Astrocyte (in vitro differentiated cells and primary cell): ENCODE results near the gene TENM4. TPM values are rescaled to one million over a fixed set of nuclear protein-coding genes. Genes with fewer than 3 reads are reported as not detected.

Source experiments
- DNase-seq: peaks from one replicate; pipeline ENCODE4 v3.0.0-alpha.2; 2010; ENCODE audit warnings: low read depth
- FAIRE-seq: peaks from 2 replicates; lab custom pipeline; 2011; peaks lifted over from hg19 to GRCh38; lab: Jason Lieb, UNC
- H2AFZ ChIP-seq: 2 replicates; pipeline ENCODE4 v1.6.0; 2012; ENCODE audit warnings: low read depth, low read length, inconsistent platforms
- H3K27ac ChIP-seq: 2 replicates; pipeline ENCODE4 v1.5.1; 2011; ENCODE audit warnings: low read depth, low read length, inconsistent platforms
- H3K27me3 ChIP-seq: 2 replicates; pipeline ENCODE4 v1.6.0; 2011; ENCODE audit warnings: low read length, inconsistent platforms; ENCODE audit not compliant: insufficient read depth
- H3K36me3 ChIP-seq: 2 replicates; pipeline ENCODE4 v1.5.1; 2011; ENCODE audit warnings: low read length, inconsistent platforms; ENCODE audit not compliant: insufficient read depth
- H3K4me1 ChIP-seq: 2 replicates; pipeline ENCODE4 v1.5.1; 2011; ENCODE audit warnings: low read length, inconsistent platforms; ENCODE audit not compliant: insufficient read depth
- H3K4me2 ChIP-seq: 2 replicates; pipeline ENCODE4 v1.6.0; 2012; ENCODE audit warnings: low read length, inconsistent platforms
- H3K4me3 ChIP-seq: 2 replicates; pipeline ENCODE4 v1.5.1; 2011; ENCODE audit warnings: low read depth, mild to moderate bottlenecking, low read length, inconsistent platforms; ENCODE audit not compliant: insufficient read depth
- H3K79me2 ChIP-seq: 2 replicates; pipeline ENCODE4 v1.6.0; 2012; ENCODE audit warnings: mild to moderate bottlenecking, low read length, inconsistent platforms; ENCODE audit not compliant: insufficient read depth
- H3K9ac ChIP-seq: 2 replicates; pipeline ENCODE4 v1.6.0; 2012; ENCODE audit warnings: mild to moderate bottlenecking, low read length, inconsistent platforms
- H3K9me3 ChIP-seq: 2 replicates; pipeline ENCODE4 v1.5.1; 2012; ENCODE audit warnings: low read depth, mild to moderate bottlenecking, low read length, inconsistent platforms; ENCODE audit not compliant: insufficient read depth
- H4K20me1 ChIP-seq: 2 replicates; pipeline ENCODE4 v1.6.0; 2012; ENCODE audit warnings: low read length, inconsistent platforms; ENCODE audit not compliant: insufficient read depth
- H3K27ac Mint-ChIP-seq: one replicate; pipeline ENCODE4 v1.8.0; 2021; ENCODE audit warnings: mild to moderate bottlenecking, mixed read lengths; ENCODE audit not compliant: unreplicated experiment
- H3K27me3 Mint-ChIP-seq: one replicate; pipeline ENCODE4 v1.8.0; 2021; ENCODE audit warnings: low read depth, mixed read lengths; ENCODE audit not compliant: unreplicated experiment
- H3K36me3 Mint-ChIP-seq: one replicate; pipeline ENCODE4 v1.8.0; 2021; ENCODE audit warnings: low read depth, mixed read lengths; ENCODE audit not compliant: unreplicated experiment
- H3K4me1 Mint-ChIP-seq: one replicate; pipeline ENCODE4 v1.8.0; 2021; ENCODE audit warnings: low read depth, mixed read lengths; ENCODE audit not compliant: unreplicated experiment
- H3K4me3 Mint-ChIP-seq: one replicate; pipeline ENCODE4 v1.8.0; 2021; ENCODE audit warnings: mild to moderate bottlenecking, moderate library complexity, mixed read lengths; ENCODE audit not compliant: unreplicated experiment
- H3K9me3 Mint-ChIP-seq: one replicate; pipeline ENCODE4 v1.8.0; 2021; ENCODE audit warnings: mild to moderate bottlenecking, mixed read lengths; ENCODE audit not compliant: unreplicated experiment
- EZH2 ChIP-seq: IDR thresholded peaks from 2 replicates; pipeline ENCODE4 v1.6.1; 2012; ENCODE audit warnings: mild to moderate bottlenecking, low read length, inconsistent platforms; ENCODE audit not compliant: insufficient read depth
- total RNA-seq: library from RNA; stranded (reverse); gene quantifications from 2 replicates; pipeline ENCODE4 v1.2.1, GENCODE V29; 2021
- TF ChIP-seq, protein P1 (sequence below): IDR thresholded peaks from 2 replicates; pipeline ENCODE4 v1.5.1; 2011; ENCODE audit warnings: low read depth, mild to moderate bottlenecking, inconsistent platforms, low read length, moderate library complexity; ENCODE audit not compliant: insufficient read depth

Gene TENM4
- total RNA-seq, 1 donor from 2014 or later = 7.5 TPM

DNA sequence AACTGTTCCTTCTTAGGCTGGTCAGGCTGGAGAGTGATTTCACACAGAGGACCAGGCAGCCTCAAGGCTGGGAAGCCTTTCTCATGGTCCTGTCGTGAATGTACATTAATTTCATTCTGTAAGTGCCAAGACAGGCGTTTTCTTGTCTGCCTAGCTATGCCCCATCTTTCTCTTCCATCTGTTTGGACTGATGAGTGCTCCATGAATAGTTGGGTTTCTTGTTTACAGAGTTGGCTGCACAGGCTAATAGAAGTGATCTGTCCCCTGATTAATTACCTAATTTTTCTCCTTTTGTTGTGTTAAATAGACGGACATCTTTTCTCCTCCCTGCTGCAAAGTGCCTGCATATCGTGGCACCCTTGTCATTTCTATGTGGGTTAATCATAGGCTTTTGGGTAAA, 730.4 kb downstream of the TENM4 start:
- Histone ChIP-seq H3K4me1 (peaks cover 12% of the 10 kb centered on the region), H3K9me3 (no peaks in the 10 kb centered on the region), H3K27me3 (no peaks in the 10 kb centered on the region), H3K4me2 (no peak overlapping the region), H3K27ac (no peak overlapping the region), H3K79me2 (no peaks in the 10 kb centered on the region), H3K4me3 (no peak overlapping the region), H3K9ac (no peak overlapping the region), H2AFZ (no peak overlapping the region), H4K20me1 (no peaks in the 10 kb centered on the region), H3K36me3 (no peaks in the 10 kb centered on the region)
- Mint-ChIP-seq H3K4me1 (peaks cover 7% of the 10 kb centered on the region), H3K9me3 (no peaks in the 10 kb centered on the region), H3K36me3 (no peaks in the 10 kb centered on the region), H3K27ac (no peak overlapping the region), H3K27me3 (peaks cover 5% of the 10 kb centered on the region), H3K4me3 (no peak overlapping the region)
- FAIRE-seq (no peak), DNase-seq (no peak)
- TF ChIP-seq, protein P1, sequence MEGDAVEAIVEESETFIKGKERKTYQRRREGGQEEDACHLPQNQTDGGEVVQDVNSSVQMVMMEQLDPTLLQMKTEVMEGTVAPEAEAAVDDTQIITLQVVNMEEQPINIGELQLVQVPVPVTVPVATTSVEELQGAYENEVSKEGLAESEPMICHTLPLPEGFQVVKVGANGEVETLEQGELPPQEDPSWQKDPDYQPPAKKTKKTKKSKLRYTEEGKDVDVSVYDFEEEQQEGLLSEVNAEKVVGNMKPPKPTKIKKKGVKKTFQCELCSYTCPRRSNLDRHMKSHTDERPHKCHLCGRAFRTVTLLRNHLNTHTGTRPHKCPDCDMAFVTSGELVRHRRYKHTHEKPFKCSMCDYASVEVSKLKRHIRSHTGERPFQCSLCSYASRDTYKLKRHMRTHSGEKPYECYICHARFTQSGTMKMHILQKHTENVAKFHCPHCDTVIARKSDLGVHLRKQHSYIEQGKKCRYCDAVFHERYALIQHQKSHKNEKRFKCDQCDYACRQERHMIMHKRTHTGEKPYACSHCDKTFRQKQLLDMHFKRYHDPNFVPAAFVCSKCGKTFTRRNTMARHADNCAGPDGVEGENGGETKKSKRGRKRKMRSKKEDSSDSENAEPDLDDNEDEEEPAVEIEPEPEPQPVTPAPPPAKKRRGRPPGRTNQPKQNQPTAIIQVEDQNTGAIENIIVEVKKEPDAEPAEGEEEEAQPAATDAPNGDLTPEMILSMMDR = no peak
- no peak for TF ChIP-seq EZH2

GRCh38 chr11:78708388-78708787, 732.4 kb downstream of the TENM4 start:
- Histone ChIP-seq H3K4me1 (peaks cover 5% of the 10 kb centered on the region), H3K9me3 (no peaks in the 10 kb centered on the region)

DNA sequence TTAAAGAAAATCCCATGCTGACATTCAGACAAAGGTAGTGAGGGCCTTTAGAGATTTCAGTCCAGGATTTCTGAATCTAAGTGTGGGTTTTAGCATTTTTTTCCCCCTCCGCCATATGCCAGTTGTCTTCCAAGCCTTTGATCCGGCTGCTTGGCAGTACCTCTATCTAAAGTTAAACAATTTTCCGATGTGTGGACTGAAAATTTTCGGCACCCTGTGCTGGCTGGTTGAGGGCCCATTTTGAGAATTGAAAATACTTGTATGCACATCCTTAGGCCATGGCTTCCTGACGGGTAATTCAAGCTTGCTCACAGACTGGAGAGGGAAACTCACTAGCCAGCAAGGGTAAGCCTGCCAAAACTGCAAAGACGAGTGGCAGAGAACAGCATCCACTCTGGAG, 734.3 kb downstream of the TENM4 start:
- Histone ChIP-seq H3K4me1 (peaks cover 5% of the 10 kb centered on the region), H3K27ac (no peak overlapping the region), H3K4me2 (no peak overlapping the region), H3K9ac (no peak overlapping the region), H3K79me2 (no peaks in the 10 kb centered on the region), H3K4me3 (no peak overlapping the region), H4K20me1 (no peaks in the 10 kb centered on the region), H2AFZ (no peak overlapping the region), H3K36me3 (no peaks in the 10 kb centered on the region), H3K27me3 (no peaks in the 10 kb centered on the region), H3K9me3 (no peaks in the 10 kb centered on the region)
- Mint-ChIP-seq H3K27ac (no peak overlapping the region), H3K9me3 (no peaks in the 10 kb centered on the region), H3K27me3 (peaks cover 5% of the 10 kb centered on the region), H3K4me1 (peaks cover 7% of the 10 kb centered on the region), H3K36me3 (peaks cover 6% of the 10 kb centered on the region), H3K4me3 (no peak overlapping the region)
- no peak for FAIRE-seq
- no peak for DNase-seq
- TF ChIP-seq, protein P1 = no peak
- no peak for TF ChIP-seq EZH2

More at GRCh38 chr11:78708388-78708787, 732.4 kb downstream of the TENM4 start:
- no peaks in the 10 kb centered on the region for H4K20me1 ChIP-seq
- peak overlapping the region; percentile 19 for H3K27ac Mint-ChIP-seq
- H3K79me2 ChIP-seq = no peaks in the 10 kb centered on the region
- H2AFZ ChIP-seq = no peak overlapping the region
- TF ChIP-seq EZH2 = no peak
- TF ChIP-seq, protein P1 = no peak
- H3K9me3 Mint-ChIP-seq = no peaks in the 10 kb centered on the region
- H3K36me3 ChIP-seq = no peaks in the 10 kb centered on the region
- no peak overlapping the region for H3K9ac ChIP-seq
- H3K4me1 Mint-ChIP-seq = peaks cover 7% of the 10 kb centered on the region
- no peak overlapping the region for H3K4me3 ChIP-seq
- peaks cover 5% of the 10 kb centered on the region for H3K27me3 Mint-ChIP-seq
- H3K4me2 ChIP-seq = no peak overlapping the region
- H3K36me3 Mint-ChIP-seq = peaks cover under 1% of the 10 kb centered on the region
- no peaks in the 10 kb centered on the region for H3K27me3 ChIP-seq
- H3K27ac ChIP-seq = no peak overlapping the region
- DNase-seq = no peak
- no peak overlapping the region for H3K4me3 Mint-ChIP-seq
- FAIRE-seq = no peak
